ENCODE results near the gene CAMTA1. TPM values are rescaled to one million over a fixed set of nuclear protein-coding genes. Genes with fewer than 3 reads are reported as not detected.

CAMTA1 gene
- total RNA-seq, 1 donor from 2014 or later = 81.6 TPM

GRCh38 chr1:7421471-7422075 is 636.3 kb downstream of the CAMTA1 start:
- peaks cover 2% of the 10 kb centered on the region for H3K36me3 Mint-ChIP-seq (ENCODE audit: unreplicated experiment)
- no peak overlapping the region for H3K4me3 Mint-ChIP-seq (ENCODE audit: unreplicated experiment)
- H3K27me3 Mint-ChIP-seq (ENCODE audit: unreplicated experiment) = no peaks in the 10 kb centered on the region
- peak; percentile 59 for DNase-seq (ENCODE audit: extremely low spot score, unreplicated experiment)
- H3K9me3 Mint-ChIP-seq (ENCODE audit: unreplicated experiment) = no peaks in the 10 kb centered on the region
- H3K27ac Mint-ChIP-seq (ENCODE audit: unreplicated experiment) = no peak overlapping the region
- no peaks in the 10 kb centered on the region for H3K4me1 Mint-ChIP-seq (ENCODE audit: unreplicated experiment)
- TF ChIP-seq CTCF (IDR thresholded peaks at IDR 0.05) = no peak

GRCh38 chr1:7422081-7422480 is 636.8 kb downstream of the CAMTA1 start:
- DNase-seq (ENCODE audit: extremely low spot score, unreplicated experiment) = peak; percentile 80
- Mint-ChIP-seq H3K27ac (ENCODE audit: unreplicated experiment) (no peak overlapping the region), H3K9me3 (ENCODE audit: unreplicated experiment) (no peaks in the 10 kb centered on the region), H3K27me3 (ENCODE audit: unreplicated experiment) (no peaks in the 10 kb centered on the region), H3K4me1 (ENCODE audit: unreplicated experiment) (no peaks in the 10 kb centered on the region), H3K36me3 (ENCODE audit: unreplicated experiment) (peaks cover 2% of the 10 kb centered on the region), H3K4me3 (ENCODE audit: unreplicated experiment) (no peak overlapping the region)
- no peak for TF ChIP-seq CTCF (IDR thresholded peaks at IDR 0.05)

GRCh38 chr1:7422561-7422960 is 637.3 kb downstream of the CAMTA1 start:
- Mint-ChIP-seq H3K27me3 (ENCODE audit: unreplicated experiment) (no peaks in the 10 kb centered on the region), H3K36me3 (ENCODE audit: unreplicated experiment) (peaks cover 2% of the 10 kb centered on the region), H3K9me3 (ENCODE audit: unreplicated experiment) (no peaks in the 10 kb centered on the region), H3K4me3 (ENCODE audit: unreplicated experiment) (no peak overlapping the region), H3K27ac (ENCODE audit: unreplicated experiment) (no peak overlapping the region), H3K4me1 (ENCODE audit: unreplicated experiment) (peaks cover 3% of the 10 kb centered on the region)
- no peak for TF ChIP-seq CTCF (IDR thresholded peaks at IDR 0.05)
- DNase-seq (ENCODE audit: extremely low spot score, unreplicated experiment) = peak; percentile 51

- Mint-ChIP-seq H3K4me1 (ENCODE audit: unreplicated experiment) (peaks cover 4% of the 10 kb centered on the region), H3K4me3 (ENCODE audit: unreplicated experiment) (no peak overlapping the region), H3K9me3 (ENCODE audit: unreplicated experiment) (no peaks in the 10 kb centered on the region), H3K27me3 (ENCODE audit: unreplicated experiment) (no peaks in the 10 kb centered on the region), H3K27ac (ENCODE audit: unreplicated experiment) (no peak overlapping the region), H3K36me3 (ENCODE audit: unreplicated experiment) (peaks cover under 1% of the 10 kb centered on the region)
- TF ChIP-seq CTCF (IDR thresholded peaks at IDR 0.05) = no peak
- peak; percentile 79 for DNase-seq (ENCODE audit: extremely low spot score, unreplicated experiment)
These were observed 637.7 kb downstream of the CAMTA1 start for GRCh38 chr1:7422966-7423365.

- Mint-ChIP-seq H3K36me3 (ENCODE audit: unreplicated experiment) (no peaks in the 10 kb centered on the region), H3K4me3 (ENCODE audit: unreplicated experiment) (no peak overlapping the region), H3K27me3 (ENCODE audit: unreplicated experiment) (no peaks in the 10 kb centered on the region), H3K27ac (ENCODE audit: unreplicated experiment) (no peak overlapping the region), H3K9me3 (ENCODE audit: unreplicated experiment) (no peaks in the 10 kb centered on the region), H3K4me1 (ENCODE audit: unreplicated experiment) (peaks cover 7% of the 10 kb centered on the region)
- DNase-seq (ENCODE audit: extremely low spot score, unreplicated experiment) = no peak
- no peak for TF ChIP-seq CTCF (IDR thresholded peaks at IDR 0.05)
These were observed 639.2 kb downstream of the CAMTA1 start for GRCh38 chr1:7424352-7424890.
